GM12878 (cell line): ENCODE results near the gene LRIG3. TPM values are rescaled to one million over a fixed set of nuclear protein-coding genes. Genes with fewer than 3 reads are reported as not detected.

Source experiments
- ATAC-seq: fragments of 200-7000 bp; cut with Tn5 transposase; 3 replicates; pipeline ENCODE4 v1.9.1; 2020; ENCODE audit warnings: mild to moderate bottlenecking, moderate library complexity
- BruUV-seq: library from RNA; stranded (reverse); fragments of 400-500 nt; replicated peaks from 2 replicates; lab custom pipeline; 2021; lab: Mats Ljungman, UMichigan
- CTCF ChIA-PET: fragments of 300-600 bp; sonication (Branson Sonifier 250); formaldehyde crosslinking; extraction: SDS; loops from one replicate; lab custom pipeline; 2021; ENCODE audit warnings: inconsistent platforms; lab: Yijun Ruan, JAX
- POLR2A ChIA-PET: fragments of 350-600 bp; formaldehyde crosslinking; extraction: SDS; loops from one replicate; lab custom pipeline; 2021; ENCODE audit warnings: inconsistent platforms; lab: Charles Lee
- RAD21 ChIA-PET: fragments of 300-600 bp; sonication (Branson Sonifier 250); formaldehyde crosslinking; loops from one replicate; lab custom pipeline; 2023; ENCODE audit warnings: antibody characterized with exemption; ENCODE audit not compliant: unreplicated experiment; lab: Charles Lee
- SMC1A ChIA-PET: fragments of 300-600 bp; sonication (Branson Sonifier 250); formaldehyde crosslinking; loops from one replicate; lab custom pipeline; 2023; ENCODE audit not compliant: unreplicated experiment, uncharacterized antibody; lab: Charles Lee
- DNase-seq: peaks from one replicate; pipeline ENCODE4 v3.0.0-alpha.2; 2011; ENCODE audit warnings: low read depth, low spot score
- FAIRE-seq: peaks from 3 replicates; lab custom pipeline; 2011; peaks lifted over from hg19 to GRCh38; lab: Jason Lieb, UNC
- H2AFZ ChIP-seq: 2 replicates; pipeline ENCODE4 v1.6.0; 2011; ENCODE audit warnings: low read depth, low read length, control low read depth; ENCODE audit not compliant: control insufficient read depth
- H3K27ac ChIP-seq: 2 replicates; pipeline ENCODE4 v1.5.1; 2011; ENCODE audit warnings: control low read depth; ENCODE audit not compliant: control insufficient read depth, insufficient read depth
- H3K27me3 ChIP-seq, 2 experiments: replicated peaks in 1 of 2; 2 replicates each; pipeline versions ENCODE4 v1.6.0 to v1.6.1; 2011; ENCODE audit warnings: low read length in 1 of 2; ENCODE audit not compliant: control insufficient read depth in 2 of 2, insufficient read depth in 2 of 2
- H3K36me3 ChIP-seq, 2 experiments: 2 replicates each; pipeline ENCODE4 v1.5.1; 2011; ENCODE audit warnings: low read length in 1 of 2; ENCODE audit not compliant: control insufficient read depth in 2 of 2, insufficient read depth in 2 of 2
- H3K4me1 ChIP-seq: 2 replicates; pipeline ENCODE4 v1.6.1; 2011; ENCODE audit warnings: mild to moderate bottlenecking, low read length, moderate library complexity, mixed read lengths; ENCODE audit not compliant: control insufficient read depth, insufficient read depth
- H3K4me2 ChIP-seq: 2 replicates; pipeline ENCODE4 v1.6.0; 2011; ENCODE audit warnings: control low read depth; ENCODE audit not compliant: control insufficient read depth, insufficient read depth
- H3K4me3 ChIP-seq: fragments of 200-600 bp; sonication (generic); 2 replicates; pipeline ENCODE4 v1.5.1; 2016
- H3K79me2 ChIP-seq: 2 replicates; pipeline ENCODE4 v1.6.0; 2011; ENCODE audit warnings: low read length; ENCODE audit not compliant: control insufficient read depth, insufficient read depth
- H3K9ac ChIP-seq: 2 replicates; pipeline ENCODE4 v1.8.0; 2011; ENCODE audit warnings: low read length, control low read depth, mixed read lengths; ENCODE audit not compliant: control insufficient read depth, insufficient read depth
- H3K9me3 ChIP-seq: replicated peaks from 3 replicates; pipeline ENCODE4 v1.5.1; 2011; ENCODE audit warnings: mild to moderate bottlenecking, low read length; ENCODE audit not compliant: control insufficient read depth, insufficient read depth
- H4K20me1 ChIP-seq: 2 replicates; pipeline ENCODE4 v1.6.0; 2011; ENCODE audit not compliant: control insufficient read depth, insufficient read depth
- ASH2L ChIP-seq: fragments of 300-600, 200-600 bp; sonication (generic); IDR thresholded peaks from 2 replicates; pipeline ENCODE4 v1.6.1; 2017; ENCODE audit warnings: low read depth, mild to moderate bottlenecking, borderline replicate concordance
- BCL3 ChIP-seq: IDR thresholded peaks from 2 replicates; pipeline ENCODE4 v1.6.1; 2011; ENCODE audit warnings: borderline replicate concordance, low read depth, mild to moderate bottlenecking, moderate library complexity, low read length; ENCODE audit not compliant: insufficient read depth, poor library complexity, severe bottlenecking
- EGR1 ChIP-seq, 2 experiments: IDR thresholded peaks; 1 replicate in 1 of 2; 2 replicates in 1 of 2; pipeline ENCODE4 v1.6.1; 2011 to 2012; ENCODE audit warnings: low read depth in 2 of 2, low read length in 2 of 2, borderline replicate concordance in 1 of 2, mild to moderate bottlenecking in 1 of 2, moderate library complexity in 1 of 2
- KDM1A ChIP-seq: fragments of 200-600 bp; sonication (generic); IDR thresholded peaks from 2 replicates; pipeline ENCODE4 v1.6.1; 2016; ENCODE audit warnings: borderline replicate concordance
- KLF5 ChIP-seq: fragments of 450-650 bp; IDR thresholded peaks from 2 replicates; pipeline ENCODE4 v1.6.1; 2014; ENCODE audit warnings: mild to moderate bottlenecking; ENCODE audit not compliant: partially characterized antibody
- NFXL1 ChIP-seq: fragments of 450-650 bp; IDR thresholded peaks from 2 replicates; pipeline ENCODE4 v1.6.1; 2017; ENCODE audit warnings: antibody characterized with exemption, mild to moderate bottlenecking, borderline replicate concordance
- NFYA ChIP-seq: IDR thresholded peaks from 2 replicates; pipeline ENCODE4 v1.6.1; 2011; ENCODE audit warnings: low read depth, mild to moderate bottlenecking, low read length, improper control_type of control experiment, borderline replicate concordance
- RAD21 ChIP-seq: IDR thresholded peaks from 2 replicates; pipeline ENCODE4 v1.6.1; 2011; ENCODE audit warnings: mild to moderate bottlenecking, low read depth, low read length, moderate library complexity; ENCODE audit not compliant: insufficient read depth
- RAD51 ChIP-seq: fragments of 450-650 bp; IDR thresholded peaks from 2 replicates; pipeline ENCODE4 v1.6.1; 2016; ENCODE audit warnings: moderate library complexity, mild to moderate bottlenecking, inconsistent platforms
- SIN3A ChIP-seq: IDR thresholded peaks from 2 replicates; pipeline ENCODE4 v1.6.1; 2012; ENCODE audit warnings: low read depth, low read length, improper control_type of control experiment
- SREBF2 ChIP-seq: IDR thresholded peaks from 2 replicates; pipeline ENCODE4 v1.6.1; 2012; ENCODE audit warnings: mild to moderate bottlenecking, low read length
- SRF ChIP-seq, 2 experiments: IDR thresholded peaks; 2 replicates each; pipeline ENCODE4 v1.6.1; 2011; ENCODE audit warnings: low read depth in 2 of 2, low read length in 2 of 2, mild to moderate bottlenecking in 1 of 2, moderate library complexity in 1 of 2
- TCF12 ChIP-seq: IDR thresholded peaks from 2 replicates; pipeline ENCODE4 v1.6.1; 2011; ENCODE audit warnings: low read depth, mild to moderate bottlenecking, low read length
- ZBTB40 ChIP-seq: fragments of 450-650 bp; IDR thresholded peaks from 2 replicates; pipeline ENCODE4 v1.6.1; 2016; ENCODE audit warnings: mild to moderate bottlenecking, moderate library complexity, borderline replicate concordance
- WGBS: methylation state at CpG from one replicate; pipeline ENCODE4 v1.1.6; 2016; ENCODE audit warnings: low lambda C conversion rate; ENCODE audit not compliant: insufficient replicate concordance, insufficient coverage; ENCODE audit errors: missing lambda C conversion rate; 5-methylcytosine and 5-hydroxymethylcytosine counted together
- in situ Hi-C: fragments of 300-500 bp; cut with MboI; formaldehyde crosslinking; loops from 9 replicates; pipeline ENCODE4 v1.14.3; 2018; ENCODE audit warnings: mixed read lengths
- intact Hi-C: fragments of 100-400 bp; cut with micrococcal nuclease; formaldehyde crosslinking; loops from one replicate; pipeline ENCODE4 v1.14.2; 2022; ENCODE audit not compliant: unreplicated experiment
- polyA plus RNA-seq, 11 experiments: library from polyadenylated mRNA; depleted of rRNA in 4 of 11; unstranded in 6 of 11; stranded (reverse) in 5 of 11; fragments of >200 nt; fragmentation: Nextera tagmentation in 4 of 11; fragmentation: Illumina TruSeq in 1 of 11; extraction: Ambion mirVana in 4 of 11; extraction: Trizol in 1 of 11; gene quantifications; 1 replicate in 1 of 11; 2 replicates in 10 of 11; pipeline versions ENCODE4 v1.2.1 to v1.2.3, GENCODE V29; 2011 to 2016; ENCODE audit warnings: inconsistent platforms in 2 of 11, missing spikeins in 2 of 11, low read depth in 1 of 11
- total RNA-seq, 4 experiments: library from RNA; depleted of rRNA in 3 of 4; stranded (reverse); fragments of >200 nt in 3 of 4; fragmentation: Illumina TruSeq in 1 of 4; extraction: Trizol in 1 of 4; gene quantifications; 2 replicates each; pipeline versions ENCODE4 v1.2.1 to v1.2.3, GENCODE V29; 2013 to 2021
- TF ChIP-seq, protein P1 (sequence below): fragments of 450-650 bp; IDR thresholded peaks from 2 replicates; pipeline ENCODE4 v1.6.1; 2017; ENCODE audit warnings: mild to moderate bottlenecking, low read depth, inconsistent platforms; ENCODE audit not compliant: poor library complexity, severe bottlenecking
- TF ChIP-seq, protein P2 (sequence below): IDR thresholded peaks from 2 replicates; pipeline ENCODE4 v1.6.1; 2011; ENCODE audit warnings: low read depth, low read length, improper control_type of control experiment, borderline replicate concordance

LRIG3 gene
- total and polyA plus RNA-seq, 10 of the 15 experiments (the other 5 are each of a cell fraction or from before 2014, with no cell fraction given) = 0.95 to 8.5 (median 5.0) TPM

DNA sequence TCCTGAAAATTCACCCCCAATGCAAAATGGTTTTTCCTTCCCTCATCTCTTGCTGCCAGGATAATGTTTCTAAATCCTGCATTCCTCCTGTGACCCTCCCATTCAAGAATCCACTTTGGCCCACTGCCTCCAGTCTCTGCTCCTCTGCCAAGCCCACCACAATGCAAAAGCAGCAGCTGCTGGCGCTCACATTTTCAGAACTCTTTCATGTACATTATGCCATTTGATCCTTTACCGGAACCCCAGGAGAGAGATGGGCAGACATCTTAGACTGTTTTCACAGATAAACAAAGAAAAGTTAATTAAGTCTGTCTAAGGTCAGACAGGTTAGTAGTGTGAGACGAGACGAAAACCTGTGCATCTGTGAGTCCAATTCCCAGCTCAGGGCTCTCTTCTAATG lies 12.9 kb downstream of the LRIG3 start:
- BruUV-seq = no TSS peak
- TF ChIP-seq ASH2L (no peak), NFYA (no peak), BCL3 (no peak), RAD51 (no peak), EGR1 (IDR thresholded peaks at IDR 0.05; ENCODE audit: borderline replicate concordance in 1 of 2, low read depth in 2 of 2, low read length in 2 of 2) (no peak), NFXL1 (no peak), SIN3A (no peak), KLF5 (no peak), ZBTB40 (no peak), TCF12 (no peak), KDM1A (no peak), SREBF2 (no peak), SRF (IDR thresholded peaks at IDR 0.05; ENCODE audit: low read depth in 2 of 2, low read length in 2 of 2) (no peak), RAD21 (no peak)
- TF ChIP-seq, protein P1, sequence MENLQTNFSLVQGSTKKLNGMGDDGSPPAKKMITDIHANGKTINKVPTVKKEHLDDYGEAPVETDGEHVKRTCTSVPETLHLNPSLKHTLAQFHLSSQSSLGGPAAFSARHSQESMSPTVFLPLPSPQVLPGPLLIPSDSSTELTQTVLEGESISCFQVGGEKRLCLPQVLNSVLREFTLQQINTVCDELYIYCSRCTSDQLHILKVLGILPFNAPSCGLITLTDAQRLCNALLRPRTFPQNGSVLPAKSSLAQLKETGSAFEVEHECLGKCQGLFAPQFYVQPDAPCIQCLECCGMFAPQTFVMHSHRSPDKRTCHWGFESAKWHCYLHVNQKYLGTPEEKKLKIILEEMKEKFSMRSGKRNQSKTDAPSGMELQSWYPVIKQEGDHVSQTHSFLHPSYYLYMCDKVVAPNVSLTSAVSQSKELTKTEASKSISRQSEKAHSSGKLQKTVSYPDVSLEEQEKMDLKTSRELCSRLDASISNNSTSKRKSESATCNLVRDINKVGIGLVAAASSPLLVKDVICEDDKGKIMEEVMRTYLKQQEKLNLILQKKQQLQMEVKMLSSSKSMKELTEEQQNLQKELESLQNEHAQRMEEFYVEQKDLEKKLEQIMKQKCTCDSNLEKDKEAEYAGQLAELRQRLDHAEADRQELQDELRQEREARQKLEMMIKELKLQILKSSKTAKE = no peak
- TF ChIP-seq, protein P2, sequence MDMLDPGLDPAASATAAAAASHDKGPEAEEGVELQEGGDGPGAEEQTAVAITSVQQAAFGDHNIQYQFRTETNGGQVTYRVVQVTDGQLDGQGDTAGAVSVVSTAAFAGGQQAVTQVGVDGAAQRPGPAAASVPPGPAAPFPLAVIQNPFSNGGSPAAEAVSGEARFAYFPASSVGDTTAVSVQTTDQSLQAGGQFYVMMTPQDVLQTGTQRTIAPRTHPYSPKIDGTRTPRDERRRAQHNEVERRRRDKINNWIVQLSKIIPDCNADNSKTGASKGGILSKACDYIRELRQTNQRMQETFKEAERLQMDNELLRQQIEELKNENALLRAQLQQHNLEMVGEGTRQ = no peak

More for the DNA sequence above, 12.9 kb downstream of the LRIG3 start:
- ATAC-seq (no peak), DNase-seq (no peak), FAIRE-seq (no peak)
- H3K27ac ChIP-seq = no peak overlapping the region
- intact Hi-C loops = no loop called here
- H4K20me1 ChIP-seq = no peaks in the 10 kb centered on the region
- no peak overlapping the region for H3K9ac ChIP-seq
- SMC1A ChIA-PET = interaction anchor here (0.6 kb wide), 1 partner anchor 251 kb away, joined by 3 read pairs; no protein-coding TSS in a partner anchor
- H3K27me3 ChIP-seq = no peaks in the 10 kb centered on the region
- POLR2A ChIA-PET = no interaction called here
- H3K4me2 ChIP-seq = no peak overlapping the region
- H3K79me2 ChIP-seq = no peaks in the 10 kb centered on the region
- H3K9me3 ChIP-seq = no peaks in the 10 kb centered on the region
- no peaks in the 10 kb centered on the region for H3K4me1 ChIP-seq
- CTCF ChIA-PET = interaction anchor here (1.3 kb wide), 1 partner anchor 9 kb away, joined by 3 read pairs; no protein-coding TSS in a partner anchor
- RAD21 ChIA-PET = no interaction called here
- WGBS = 54% methylated on average over 4 of the region's 4 CpGs
- H3K4me3 ChIP-seq = no peak overlapping the region
- no peak overlapping the region for H2AFZ ChIP-seq
- H3K36me3 ChIP-seq = no peaks in the 10 kb centered on the region
- in situ Hi-C loops = no loop called here
